ENCODE measurements around the gene NUB1. TPM values are rescaled to one million over a fixed set of nuclear protein-coding genes. Genes with fewer than 3 reads are reported as not detected.

Gene NUB1
- total RNA-seq, 2 donors from 2014 or later: 36.9 to 70.3 TPM

GRCh38 chr7:151426904-151427704, 85.5 kb downstream of the NUB1 start:
- peaks cover 10% of the 10 kb centered on the region for H3K4me1 Mint-ChIP-seq
- no peak for ATAC-seq (replicated peaks)
- H3K4me3 Mint-ChIP-seq: no peak overlapping the region
- no peaks in the 10 kb centered on the region for H3K27me3 Mint-ChIP-seq
- H3K9me3 Mint-ChIP-seq: no peaks in the 10 kb centered on the region
- no peak overlapping the region for H3K27ac Mint-ChIP-seq
- no peaks in the 10 kb centered on the region for H3K36me3 Mint-ChIP-seq (ENCODE audit: low read depth)

- Mint-ChIP-seq H3K27me3 (no peaks in the 10 kb centered on the region), H3K4me3 (no peak overlapping the region), H3K27ac (peak overlapping the region; percentile 38), H3K9me3 (no peaks in the 10 kb centered on the region), H3K36me3 (ENCODE audit: low read depth) (no peaks in the 10 kb centered on the region), H3K4me1 (peaks cover 12% of the 10 kb centered on the region)
- ATAC-seq (replicated peaks): no peak
Measured at GRCh38 chr7:151427705-151428377, 86.2 kb downstream of the NUB1 start.

Other genes starting within 250 kb of the NUB1 start
- 1 to 10 TPM in 1 of 2 donors, not detected in 1; 1.2 TPM for gene GBX1, start 174.1 kb upstream of the NUB1 start, total RNA-seq
- gene ASB10, start 154.6 kb upstream of the NUB1 start, total RNA-seq: not detected
- gene H2BK1, start 131.3 kb upstream of the NUB1 start, total RNA-seq: 1 to 10 TPM in 1 of 2 donors, not detected in 1; 1.2 TPM
- gene ABCF2, start 114.6 kb upstream of the NUB1 start, total RNA-seq: 10 to 100 TPM; 26.9 to 55.2 TPM
- 10 to 100 TPM; 31.3 to 36.3 TPM for gene CHPF2, start 109.3 kb upstream of the NUB1 start, total RNA-seq
- 10 to 100 TPM in 1 of 2 donors, 1 to 10 TPM in 1; 1.3 to 11.8 TPM for gene SMARCD3, start 93.1 kb upstream of the NUB1 start, total RNA-seq
- gene WDR86, start 68.2 kb downstream of the NUB1 start, total RNA-seq: under 1 TPM in 1 of 2 donors, not detected in 1; 0.45 TPM
- not detected for gene CRYGN, start 98.3 kb downstream of the NUB1 start, total RNA-seq
- 10 to 100 TPM; 37.3 to 55.5 TPM for gene RHEB, start 178.1 kb downstream of the NUB1 start, total RNA-seq

All from activated T-helper 17 cell treated with anti-CD3 and anti-CD28 coated beads, Interleukin-2, amount 50 U/mL, for 72 hours (primary cell).